Measurements from ENCODE around the gene ITPR1. TPM values are rescaled to one million over a fixed set of nuclear protein-coding genes. Genes with fewer than 3 reads are reported as not detected.

Gene ITPR1
- total and polyA plus RNA-seq, 2 experiments from 2014 or later = 6.8 to 21.0 TPM

DNA sequence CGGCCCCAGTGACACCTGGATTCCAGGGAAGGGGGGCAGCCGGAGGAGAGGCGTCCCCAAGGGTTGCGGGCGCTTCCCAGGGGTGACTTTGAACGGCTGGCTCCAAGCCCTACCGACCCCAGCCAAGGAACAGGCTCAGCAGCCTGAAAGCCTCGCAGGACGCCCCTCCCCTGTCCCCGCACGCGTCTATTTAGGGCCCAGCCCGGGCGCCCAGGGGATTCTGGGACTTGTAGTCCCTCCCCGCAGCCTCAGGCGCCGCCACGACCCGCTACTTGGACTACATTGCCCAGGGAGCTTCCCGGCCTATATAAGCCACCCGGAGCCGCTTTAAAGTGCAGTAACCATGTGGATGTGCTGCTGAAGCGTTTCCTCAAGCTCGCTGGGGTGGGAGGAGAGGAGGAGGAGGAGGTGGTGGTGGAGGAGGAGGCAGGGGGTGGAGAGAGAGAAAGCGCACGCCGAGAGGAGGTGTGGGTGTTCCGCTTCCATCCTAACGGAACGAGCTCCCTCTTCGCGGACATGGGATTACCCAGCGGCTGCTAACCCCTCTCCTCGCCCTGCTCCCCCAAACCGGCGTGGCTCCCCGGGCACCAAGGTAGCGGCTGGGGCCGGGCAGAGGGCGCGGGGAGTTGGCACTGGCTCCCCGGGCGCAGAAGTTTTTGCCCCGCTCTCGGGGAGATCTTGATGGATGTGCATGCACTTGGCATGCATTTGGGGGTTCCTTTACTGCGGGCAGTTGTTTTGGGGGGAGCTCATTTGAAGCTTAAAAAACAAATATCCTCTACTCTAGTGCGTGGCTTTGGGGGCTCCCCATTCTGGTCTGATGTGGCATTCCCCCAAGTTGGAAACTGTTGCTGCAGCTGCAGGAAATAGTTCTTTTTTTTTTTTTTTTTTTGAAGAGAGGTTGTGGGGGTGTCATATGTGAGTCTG lies at the start of gene ITPR1 (continued):
- TF ChIP-seq ZNF331 (CRISPR knock-in tag; IDR thresholded peaks at IDR 0.05; ENCODE audit: low read depth) = 0 out of 2 replicates have a peak, but pooled peaks have one; percentile 40

DNA sequence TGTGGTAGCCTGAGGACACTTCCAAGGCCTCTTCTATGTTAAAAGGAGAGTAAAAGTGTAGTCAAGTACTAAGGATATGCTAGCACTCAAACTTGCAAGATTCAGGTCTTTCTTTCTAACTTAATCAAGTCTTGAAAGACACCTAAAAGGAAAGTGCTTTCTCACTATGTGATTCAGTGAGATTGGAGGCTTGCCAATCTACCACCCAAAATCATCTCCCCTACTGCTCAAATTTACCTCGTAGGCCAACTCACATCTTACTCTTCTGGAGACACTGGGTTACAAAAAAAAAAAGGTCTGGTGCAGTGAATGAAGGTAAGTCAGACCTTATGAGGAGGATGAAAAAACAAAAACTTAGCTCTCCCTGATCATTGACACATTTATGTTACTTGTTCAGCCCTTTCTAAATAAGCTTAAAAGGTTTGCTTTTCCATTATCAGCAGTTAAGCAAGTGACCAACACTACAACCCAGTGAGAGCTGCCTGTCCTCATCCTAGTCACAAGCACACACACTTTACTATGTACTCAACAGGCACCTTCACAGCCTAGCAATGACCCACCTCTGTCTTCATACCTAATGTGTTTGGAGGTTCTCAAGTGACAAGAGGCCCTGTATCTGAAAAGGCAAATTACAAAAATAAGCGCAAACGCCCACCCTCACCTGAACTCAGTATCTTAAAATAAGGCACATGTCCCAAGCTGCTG lies 45.7 kb upstream of the ITPR1 start:
- Histone ChIP-seq H3K27me3 (ENCODE audit: insufficient read depth) (no peaks in the 10 kb centered on the region), H4K20me1 (replicated peaks; ENCODE audit: insufficient read depth) (no peaks in the 10 kb centered on the region), H3K4me3 (peak overlapping the region; percentile 28; the same call in 1 of the 2 replicates), H3K4me1 (ENCODE audit: insufficient read depth) (peaks cover 18% of the 10 kb centered on the region), H3K4me2 (peak overlapping the region; percentile 74), H3K79me2 (replicated peaks; ENCODE audit: insufficient read depth) (no peaks in the 10 kb centered on the region), H3K36me3 (ENCODE audit: insufficient read depth) (no peaks in the 10 kb centered on the region), H3K27ac (ENCODE audit: low read depth) (no peak overlapping the region), H3F3A (replicated peaks; ENCODE audit: low read depth) (no peaks in the 10 kb centered on the region), H2AFZ (no peak overlapping the region), H3K9me2 (ENCODE audit: insufficient read depth) (peaks cover 10% of the 10 kb centered on the region)
- DNase-seq (ENCODE audit: low spot score) (no peak), ATAC-seq (peak; percentile 63)
- H3K4me1 Mint-ChIP-seq = peaks cover 18% of the 10 kb centered on the region
- no peaks in the 10 kb centered on the region for H3K27me3 Mint-ChIP-seq (ENCODE audit: insufficient read depth, low read depth, poor library complexity)
- H3K4me3 Mint-ChIP-seq = no peak overlapping the region
- H3K9me3 Mint-ChIP-seq = no peaks in the 10 kb centered on the region
- no peak overlapping the region for H3K27ac Mint-ChIP-seq
- H3K36me3 Mint-ChIP-seq (ENCODE audit: low read depth) = peaks cover 6% of the 10 kb centered on the region; the same call in 2 of the 3 replicates
- TF ChIP-seq POLR2AphosphoS5 (IDR thresholded peaks at IDR 0.05; ENCODE audit: low read depth) (no peak), STAT1 (IDR thresholded peaks at IDR 0.05; ENCODE audit: unreplicated experiment) (no peak), CTCF (conservative IDR thresholded peaks at IDR 0.05; ENCODE audit: low read depth in 2 of 2) (no peak), EZH2phosphoT487 (IDR thresholded peaks at IDR 0.05; ENCODE audit: unreplicated experiment) (no peak), NANOG (IDR thresholded peaks at IDR 0.05; ENCODE audit: borderline replicate concordance) (no peak), ZNF114 (CRISPR knock-in tag; IDR thresholded peaks at IDR 0.05) (no peak), ZNF331 (CRISPR knock-in tag; IDR thresholded peaks at IDR 0.05; ENCODE audit: low read depth) (no peak), ZNF462 (CRISPR knock-in tag; IDR thresholded peaks at IDR 0.05) (no peak), CREB1 (CRISPR knock-in tag; IDR thresholded peaks at IDR 0.05; ENCODE audit: low read depth) (no peak)
- TF ChIP-seq, protein P1, sequence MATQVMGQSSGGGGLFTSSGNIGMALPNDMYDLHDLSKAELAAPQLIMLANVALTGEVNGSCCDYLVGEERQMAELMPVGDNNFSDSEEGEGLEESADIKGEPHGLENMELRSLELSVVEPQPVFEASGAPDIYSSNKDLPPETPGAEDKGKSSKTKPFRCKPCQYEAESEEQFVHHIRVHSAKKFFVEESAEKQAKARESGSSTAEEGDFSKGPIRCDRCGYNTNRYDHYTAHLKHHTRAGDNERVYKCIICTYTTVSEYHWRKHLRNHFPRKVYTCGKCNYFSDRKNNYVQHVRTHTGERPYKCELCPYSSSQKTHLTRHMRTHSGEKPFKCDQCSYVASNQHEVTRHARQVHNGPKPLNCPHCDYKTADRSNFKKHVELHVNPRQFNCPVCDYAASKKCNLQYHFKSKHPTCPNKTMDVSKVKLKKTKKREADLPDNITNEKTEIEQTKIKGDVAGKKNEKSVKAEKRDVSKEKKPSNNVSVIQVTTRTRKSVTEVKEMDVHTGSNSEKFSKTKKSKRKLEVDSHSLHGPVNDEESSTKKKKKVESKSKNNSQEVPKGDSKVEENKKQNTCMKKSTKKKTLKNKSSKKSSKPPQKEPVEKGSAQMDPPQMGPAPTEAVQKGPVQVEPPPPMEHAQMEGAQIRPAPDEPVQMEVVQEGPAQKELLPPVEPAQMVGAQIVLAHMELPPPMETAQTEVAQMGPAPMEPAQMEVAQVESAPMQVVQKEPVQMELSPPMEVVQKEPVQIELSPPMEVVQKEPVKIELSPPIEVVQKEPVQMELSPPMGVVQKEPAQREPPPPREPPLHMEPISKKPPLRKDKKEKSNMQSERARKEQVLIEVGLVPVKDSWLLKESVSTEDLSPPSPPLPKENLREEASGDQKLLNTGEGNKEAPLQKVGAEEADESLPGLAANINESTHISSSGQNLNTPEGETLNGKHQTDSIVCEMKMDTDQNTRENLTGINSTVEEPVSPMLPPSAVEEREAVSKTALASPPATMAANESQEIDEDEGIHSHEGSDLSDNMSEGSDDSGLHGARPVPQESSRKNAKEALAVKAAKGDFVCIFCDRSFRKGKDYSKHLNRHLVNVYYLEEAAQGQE (IDR thresholded peaks at IDR 0.05; ENCODE audit: unreplicated experiment) = no peak

All from GM23338 (cell line).